ENCODE data around the gene OIP5. TPM values are rescaled to one million over a fixed set of nuclear protein-coding genes. Genes with fewer than 3 reads are reported as not detected.

OIP5 gene
- total and polyA plus RNA-seq, 2 of the 13 experiments (the other 11 are each of a cell fraction or from before 2014, with no cell fraction given), result 10.7 to 38.0 TPM

GRCh38 chr15:41333026-41333562 lies 703 bp upstream of the OIP5 start (continued):
- TF ChIP-seq KDM6A (CRISPR knock-in tag; IDR thresholded peaks at IDR 0.05; ENCODE audit: low read depth) (0 out of 2 replicates have a peak, but pooled peaks have one; percentile 1), KLF6 (CRISPR knock-in tag; IDR thresholded peaks at IDR 0.05) (no peak), ZFP91 (CRISPR knock-in tag; IDR thresholded peaks at IDR 0.05; ENCODE audit: borderline replicate concordance) (no peak; the same call in 1 of the 2 replicates), CENPX (CRISPR knock-in tag; IDR thresholded peaks at IDR 0.05) (no peak), ZNF546 (CRISPR knock-in tag; conservative IDR thresholded peaks at IDR 0.05) (no peak), KLF12 (CRISPR knock-in tag; IDR thresholded peaks at IDR 0.05; ENCODE audit: borderline replicate concordance) (no peak), SRSF9 (IDR thresholded peaks at IDR 0.05; ENCODE audit: borderline replicate concordance, insufficient read depth, low read depth, low read length, poor library complexity, severe bottlenecking) (no peak), SMYD3 (CRISPR knock-in tag; IDR thresholded peaks at IDR 0.05) (no peak), SETDB1 (CRISPR knock-in tag; IDR thresholded peaks at IDR 0.05; ENCODE audit: borderline replicate concordance) (no peak), ZNF225 (CRISPR knock-in tag; IDR thresholded peaks at IDR 0.05) (0 out of 2 replicates have a peak, but pooled peaks have one; percentile 47), ZNF350 (CRISPR knock-in tag; IDR thresholded peaks at IDR 0.05; ENCODE audit: borderline replicate concordance, low read depth) (0 out of 2 replicates have a peak, but pooled peaks have one; percentile 24), FOXO4 (CRISPR knock-in tag; conservative IDR thresholded peaks at IDR 0.05) (no peak), POLR2AphosphoS5 (IDR thresholded peaks at IDR 0.05; ENCODE audit: low read depth, low read length) (no peak), RXRA (CRISPR knock-in tag; IDR thresholded peaks at IDR 0.05) (no peak), AKNA (CRISPR knock-in tag; IDR thresholded peaks at IDR 0.05; ENCODE audit: borderline replicate concordance) (no peak), PITX1 (CRISPR knock-in tag; IDR thresholded peaks at IDR 0.05) (no peak), ZKSCAN8 (CRISPR knock-in tag; IDR thresholded peaks at IDR 0.05; ENCODE audit: borderline replicate concordance) (no peak), KDM5B (CRISPR knock-in tag; IDR thresholded peaks at IDR 0.05; ENCODE audit: borderline replicate concordance) (no peak), TFDP2 (CRISPR knock-in tag; IDR thresholded peaks at IDR 0.05) (no peak)
